Left lobe of liver (tissue), 2 donors: Measurements from ENCODE around the gene OGG1. TPM values are rescaled to one million over a fixed set of nuclear protein-coding genes. Genes with fewer than 3 reads are reported as not detected.

ENCODE experiments used
- ATAC-seq: fragments of 200-7000 bp; cut with Tn5 transposase; one replicate; pipeline ENCODE4 v1.9.1; 2020; ENCODE audit warnings: mild to moderate bottlenecking, moderate library complexity
- DNase-seq: peaks from one replicate; pipeline ENCODE4 v3.0.0-alpha.2; 2020; ENCODE audit warnings: low spot score
- total RNA-seq: library from RNA; stranded (reverse); gene quantifications from one replicate; pipeline ENCODE4 v1.2.1, GENCODE V29; 2021
- donor health status: DM: no; HTN: no; CAD: no; lungs with moderate emphysema.
- donor health status: DM: no; HTN: yes; CAD: no.

The OGG1 gene
- total RNA-seq, 1 donor from 2014 or later: 16.0 TPM

DNA sequence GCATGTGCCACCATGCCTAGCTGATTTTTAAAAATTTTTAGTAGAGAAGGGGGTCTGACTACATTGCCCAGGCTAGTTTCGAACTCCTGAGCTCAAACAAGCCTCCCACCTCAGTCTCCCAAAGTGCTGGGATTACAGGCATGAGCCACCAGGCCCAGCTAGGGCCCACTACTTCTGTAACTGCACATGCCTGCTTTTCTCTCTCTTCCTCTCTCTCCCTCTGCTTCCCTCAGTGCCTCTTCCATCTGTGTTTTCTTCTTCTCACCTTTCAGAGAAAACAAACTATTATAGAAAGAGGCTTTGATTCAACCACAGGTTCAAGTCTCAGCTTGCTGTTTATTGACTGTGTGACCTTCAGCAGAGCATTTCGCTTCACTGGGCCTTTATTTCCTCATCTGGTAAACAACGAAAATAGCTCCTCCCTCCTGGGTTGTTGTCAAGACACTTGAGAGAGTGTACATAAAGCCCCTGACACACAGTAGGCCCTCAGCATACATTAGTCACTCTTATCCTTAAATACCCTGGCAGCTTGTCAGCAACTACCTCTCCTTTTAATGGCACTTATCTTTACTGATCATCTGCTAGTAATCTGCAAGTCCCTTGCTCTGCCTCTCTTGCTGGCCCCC lies 32.3 kb downstream of the OGG1 start:
- no peak for DNase-seq
- peak; percentile 44 for ATAC-seq

DNA sequence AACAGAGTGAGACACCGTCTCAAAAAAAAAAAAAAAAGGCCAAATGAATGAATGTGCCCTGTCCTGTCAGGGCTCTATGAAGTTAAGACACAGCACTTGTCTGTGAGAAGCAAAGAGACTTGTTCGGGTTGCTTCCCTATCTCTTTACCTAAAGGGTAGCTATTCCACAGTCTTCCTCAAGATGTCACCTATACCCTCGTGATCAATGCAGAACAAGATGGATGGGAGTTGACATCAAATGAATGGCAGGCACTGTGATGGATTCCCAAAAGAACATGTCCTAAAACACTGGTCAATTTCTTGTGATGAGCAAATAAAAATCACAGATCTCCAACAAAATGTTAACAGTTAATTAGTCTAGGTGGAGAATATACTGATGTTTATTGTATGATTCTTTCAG lies 33.0 kb downstream of the OGG1 start:
- DNase-seq: no peak
- ATAC-seq: peak; percentile 19

DNA sequence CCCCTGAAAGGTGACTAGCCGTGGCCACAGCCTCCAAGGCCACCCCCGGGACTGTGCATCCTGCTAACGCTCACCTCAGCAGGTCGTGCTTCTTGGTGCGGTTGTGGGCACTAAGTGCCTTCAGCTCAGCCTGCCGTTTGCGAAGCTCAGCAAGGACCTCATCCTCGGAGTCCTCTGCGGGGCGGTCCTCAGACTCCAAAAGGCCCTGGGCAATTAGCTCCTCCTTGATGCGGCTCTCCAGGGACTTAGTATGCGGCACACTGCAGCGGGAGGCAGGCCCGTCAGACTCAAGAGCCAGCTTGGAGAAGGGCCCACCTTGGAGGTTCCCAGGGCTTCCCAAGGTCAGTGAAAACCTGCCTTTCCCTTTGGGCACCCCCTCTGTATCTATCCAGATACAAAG lies 34.2 kb downstream of the OGG1 start:
- DNase-seq: no peak

DNA sequence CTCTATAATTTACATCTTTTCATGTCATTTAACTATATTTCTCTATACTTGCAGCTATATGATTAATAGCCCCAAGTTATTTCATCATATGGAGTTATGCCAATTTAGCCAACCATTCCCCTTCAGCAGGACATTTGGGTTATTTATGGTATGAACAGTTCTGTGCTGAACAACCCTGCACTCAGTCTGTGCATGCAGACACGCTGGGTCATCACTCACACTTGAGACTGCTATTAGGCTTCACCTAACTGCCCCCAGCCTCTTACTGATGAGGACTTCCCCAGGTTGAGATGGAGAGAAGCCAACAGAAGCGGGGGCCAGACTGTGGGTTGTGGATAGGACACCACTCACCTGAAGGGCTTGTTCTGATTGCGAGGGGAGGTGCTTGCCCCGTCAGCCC lies 35.2 kb downstream of the OGG1 start:
- ATAC-seq (no peak), DNase-seq (no peak)

More for the DNA sequence above, 34.2 kb downstream of the OGG1 start:
- ATAC-seq: no peak

DNA sequence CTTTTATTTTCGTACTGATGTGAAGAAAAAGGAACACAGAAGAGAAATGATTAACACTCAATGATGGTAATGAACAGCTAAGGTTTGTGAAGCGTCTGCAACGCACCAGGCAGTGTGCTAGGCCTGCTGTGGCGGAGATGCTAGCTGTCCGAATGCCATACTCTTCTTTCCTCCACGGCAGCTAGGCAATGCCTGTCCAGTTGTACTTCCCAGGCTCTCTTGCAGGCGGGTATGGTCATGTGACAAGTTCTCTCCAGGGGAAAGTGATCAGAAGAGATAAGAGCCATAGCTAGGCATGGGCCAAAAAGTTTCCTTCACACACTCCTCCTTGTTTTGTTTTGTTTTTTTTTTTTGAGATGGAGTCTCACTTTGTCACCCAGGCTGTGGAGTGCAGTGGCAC lies 35.9 kb downstream of the OGG1 start:
- DNase-seq: no peak

DNA sequence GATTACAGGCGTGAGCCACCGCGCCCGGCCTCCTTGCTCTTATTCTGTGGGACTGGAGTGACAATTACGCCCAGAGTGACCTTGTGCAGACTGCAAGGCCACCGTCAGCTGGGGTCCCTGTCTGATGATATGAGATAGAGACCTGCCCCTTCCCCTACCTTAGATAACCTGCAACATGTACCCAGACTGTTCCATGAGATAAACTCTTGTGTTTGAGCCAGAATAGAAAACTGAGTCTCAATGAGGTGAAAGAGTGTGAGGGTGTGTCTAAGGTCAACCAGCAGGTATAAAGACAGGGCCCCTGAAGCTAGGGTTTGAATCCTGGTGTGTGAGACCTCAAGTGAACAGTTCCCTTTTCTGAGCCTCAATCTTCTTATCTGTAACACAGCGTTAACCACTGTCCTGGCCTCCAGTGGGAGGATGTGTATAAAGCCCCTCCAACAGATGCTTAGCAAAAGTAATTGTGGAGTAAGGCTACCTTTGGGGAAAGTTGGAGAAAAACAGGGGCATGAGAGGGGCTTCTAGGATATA lies 36.5 kb downstream of the OGG1 start:
- no peak for DNase-seq
- ATAC-seq: no peak

More for the DNA sequence above, 35.9 kb downstream of the OGG1 start:
- ATAC-seq: no peak

DNA sequence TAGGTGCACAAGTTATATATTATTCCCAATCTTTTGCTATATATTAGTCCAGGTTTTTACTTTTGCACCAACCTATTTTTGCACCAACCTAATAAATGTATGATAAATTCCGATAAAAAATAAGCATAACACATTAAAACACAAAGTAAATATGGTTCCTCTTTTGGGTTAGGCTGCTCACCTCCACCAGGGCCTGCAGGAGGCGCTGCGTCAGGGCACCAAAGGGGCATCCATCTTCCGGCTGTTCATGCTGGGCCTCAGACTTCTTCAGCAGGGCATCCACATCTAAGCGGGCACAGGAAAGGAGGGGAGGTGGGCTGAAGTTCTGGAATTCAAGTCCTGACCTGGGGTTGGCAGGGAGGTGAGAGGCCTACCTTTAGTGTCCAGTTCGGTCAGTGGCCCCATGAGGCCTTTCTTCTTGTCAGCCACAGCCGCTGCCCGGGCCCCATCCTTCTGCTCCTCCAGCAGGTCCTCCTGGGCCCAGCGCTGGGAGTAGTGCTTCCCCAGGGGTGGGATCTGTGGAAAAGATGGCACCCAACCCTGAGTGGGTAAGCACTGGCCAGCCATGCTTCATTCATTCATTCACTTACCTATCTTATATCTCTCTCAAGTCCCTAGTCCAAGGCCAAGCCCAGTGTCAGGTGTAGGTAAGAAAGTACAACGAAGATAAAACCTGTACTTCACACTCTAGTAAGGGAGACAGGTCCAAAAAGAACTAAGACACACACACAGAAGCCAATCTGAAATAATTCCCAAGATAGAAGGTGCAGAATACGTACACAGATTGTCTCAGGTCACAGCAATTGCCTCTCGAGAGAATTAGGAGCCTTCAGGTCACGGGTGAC lies 37.3 kb downstream of the OGG1 start:
- ATAC-seq (no peak), DNase-seq (no peak)

DNA sequence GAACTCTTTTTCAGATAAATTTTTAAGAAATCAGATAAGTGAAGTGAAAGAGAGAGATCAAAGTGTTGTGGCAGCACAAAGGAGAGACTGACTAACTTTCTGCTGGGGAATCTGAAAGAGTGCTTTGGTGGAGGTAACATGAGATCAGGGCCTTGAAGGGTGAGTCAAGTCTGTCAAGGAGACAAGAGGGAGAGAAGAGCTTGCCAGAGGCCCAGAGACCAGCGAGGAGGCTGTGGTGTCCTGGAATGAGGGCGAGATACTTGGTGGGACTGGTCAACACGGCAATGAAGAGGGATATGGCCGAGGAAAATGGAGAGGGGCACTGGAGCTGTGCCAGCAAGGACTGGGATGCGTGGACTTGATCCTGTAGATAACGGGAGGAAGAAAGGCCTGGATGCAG lies 38.0 kb downstream of the OGG1 start:
- DNase-seq (no peak), ATAC-seq (no peak)

DNA sequence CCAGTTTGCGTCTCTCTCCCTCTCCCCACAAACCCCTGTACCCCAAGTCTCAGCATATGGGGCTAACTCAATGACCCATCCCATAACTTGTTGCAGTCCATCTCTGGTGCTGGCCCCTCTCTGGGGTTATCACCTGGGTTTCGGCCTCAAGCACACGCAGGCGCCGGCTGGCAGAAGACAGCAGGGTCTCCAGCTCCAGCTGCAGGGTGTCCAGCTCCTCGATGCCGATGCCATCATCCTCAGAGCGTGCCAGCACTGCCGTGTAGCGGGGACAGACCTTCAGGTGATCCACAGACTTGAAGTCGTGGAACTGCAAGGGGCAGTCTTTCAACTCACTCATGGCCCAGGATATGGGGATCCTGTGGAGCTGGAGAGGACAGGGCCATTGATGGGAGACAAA lies 41.4 kb downstream of the OGG1 start:
- no peak for DNase-seq
- no peak for ATAC-seq

DNA sequence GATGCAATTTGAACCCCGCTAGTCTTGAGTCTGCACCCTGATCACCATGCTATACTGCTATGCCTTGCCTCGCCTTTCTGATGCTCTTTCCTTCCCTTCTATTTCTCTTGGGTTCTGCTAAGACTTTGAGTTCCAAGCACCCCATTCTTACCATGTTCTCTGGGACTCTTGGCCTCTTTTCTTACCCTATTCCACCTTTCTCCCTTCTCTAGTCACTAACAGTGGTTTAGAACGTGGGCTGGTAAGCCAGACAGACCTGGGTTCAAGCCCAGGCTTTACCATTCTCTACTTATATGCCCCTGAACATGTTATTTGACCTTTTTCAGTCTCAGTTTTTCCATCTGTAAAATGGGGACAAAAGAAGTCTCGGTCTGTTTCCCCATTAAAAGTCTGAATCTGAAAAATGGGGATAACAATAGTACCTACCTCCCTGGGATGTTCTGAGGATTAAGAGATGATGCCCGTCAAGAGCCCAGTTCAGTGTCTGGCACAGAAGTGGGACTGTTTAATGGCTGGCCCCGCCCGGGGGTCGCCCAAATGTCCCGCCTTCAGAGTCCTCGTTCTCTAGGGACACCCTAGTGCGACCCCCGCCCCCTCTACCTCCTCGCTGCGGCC lies 42.1 kb downstream of the OGG1 start:
- no peak for ATAC-seq

DNA sequence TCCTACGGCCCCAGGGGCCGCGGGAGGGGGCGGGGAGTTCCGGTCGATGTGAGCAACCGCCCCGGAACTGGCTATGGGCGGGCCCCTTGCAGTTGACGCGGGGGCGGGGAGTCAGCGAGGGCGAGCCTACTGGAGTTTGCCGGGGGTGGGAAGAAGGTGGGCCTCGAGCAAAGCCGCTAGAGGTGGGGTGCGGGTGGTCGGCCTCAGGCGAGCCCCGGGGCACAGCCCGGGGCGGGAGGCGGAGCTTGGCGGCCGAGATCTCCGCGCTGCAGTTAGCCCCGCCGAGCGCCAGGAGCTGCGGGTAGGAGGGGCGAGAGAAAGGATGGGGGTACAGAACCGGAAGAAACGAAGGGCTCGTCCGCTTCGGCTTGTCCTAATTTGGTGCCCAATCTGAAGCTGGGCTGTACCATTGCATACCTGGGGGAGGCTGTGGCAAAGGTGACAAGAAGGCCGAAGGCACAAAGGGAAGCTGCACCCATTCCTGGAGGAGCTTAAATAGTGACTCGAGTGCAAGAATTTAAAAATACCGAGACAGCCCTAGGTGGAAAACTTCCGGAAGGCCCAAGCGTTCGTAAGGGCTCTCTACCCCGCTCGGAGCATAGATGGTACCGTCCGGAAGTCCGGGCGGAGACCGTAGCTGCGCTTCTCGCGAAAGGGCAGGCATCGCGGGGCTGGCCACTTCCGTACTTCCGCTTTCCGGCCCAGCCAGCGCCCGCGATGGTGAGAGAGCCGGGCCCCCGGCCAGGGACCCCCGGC lies 42.8 kb downstream of the OGG1 start, which contains the start of the genes ARPC4 and TADA3:
TSS of gene ARPC4 (plus strand) at position 678 of the 756 bp plus-strand sequence. CDS start at position 718, 40 bp downstream.
TSS of gene TADA3 (minus strand) at position 69 of the 756 bp plus-strand sequence. CDS start 1,007 bp downstream, outside the sequence.
- DNase-seq (peak; percentile 91), ATAC-seq (peak; percentile 94)

More for the DNA sequence above, 42.1 kb downstream of the OGG1 start:
- no peak for DNase-seq

DNA sequence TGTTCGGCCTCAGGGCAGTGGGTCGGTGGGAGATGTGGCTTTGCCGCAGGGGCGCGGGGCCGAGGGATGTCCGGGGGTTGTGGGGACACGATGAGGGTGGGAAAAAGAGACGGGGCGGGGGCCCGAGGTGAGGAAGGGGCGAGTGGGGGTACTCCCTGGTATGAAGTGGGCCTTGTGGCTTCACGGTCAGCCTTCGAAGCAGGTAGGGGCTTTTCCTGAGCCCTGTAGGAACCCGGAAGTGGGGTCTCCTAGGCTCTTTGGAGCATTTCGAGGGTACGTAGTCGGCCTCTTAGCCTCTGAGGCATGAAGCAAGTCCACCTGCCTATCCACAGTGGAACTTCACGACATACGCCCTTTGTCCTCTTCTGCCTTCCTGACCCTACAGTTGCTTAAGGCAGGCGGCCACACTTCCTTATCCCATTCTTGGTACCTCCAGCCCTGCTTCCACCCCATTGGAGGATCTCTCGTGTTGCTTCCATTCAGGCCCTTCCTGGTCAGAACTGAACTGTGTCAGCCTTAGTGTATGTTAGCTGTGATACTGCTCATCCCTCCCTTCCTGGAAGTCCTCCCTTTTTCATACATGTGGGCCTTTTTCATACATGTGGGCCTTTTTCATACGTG lies 43.5 kb downstream of the OGG1 start:
- ATAC-seq: peak; percentile 2
- DNase-seq: no peak

DNA sequence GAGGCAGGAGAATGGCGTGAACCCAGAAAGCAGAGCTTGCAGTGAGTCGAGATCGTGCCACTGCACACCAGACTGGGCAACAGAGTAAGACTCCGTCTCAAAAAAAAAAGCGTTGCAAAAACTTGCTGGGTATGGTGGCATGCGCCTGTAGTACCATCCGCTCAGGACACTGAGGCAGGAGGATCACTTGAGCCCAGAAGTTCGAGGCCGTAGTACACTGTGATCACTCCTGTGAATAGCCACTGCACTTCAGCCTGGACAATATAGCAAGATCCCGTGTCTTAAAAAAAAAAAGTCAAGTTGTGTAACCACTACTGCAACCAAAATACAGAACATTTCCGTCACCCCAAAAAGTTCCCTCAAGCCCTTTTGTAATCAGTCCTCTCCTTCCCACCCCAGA lies 44.6 kb downstream of the OGG1 start:
- ATAC-seq (no peak), DNase-seq (no peak)

DNA sequence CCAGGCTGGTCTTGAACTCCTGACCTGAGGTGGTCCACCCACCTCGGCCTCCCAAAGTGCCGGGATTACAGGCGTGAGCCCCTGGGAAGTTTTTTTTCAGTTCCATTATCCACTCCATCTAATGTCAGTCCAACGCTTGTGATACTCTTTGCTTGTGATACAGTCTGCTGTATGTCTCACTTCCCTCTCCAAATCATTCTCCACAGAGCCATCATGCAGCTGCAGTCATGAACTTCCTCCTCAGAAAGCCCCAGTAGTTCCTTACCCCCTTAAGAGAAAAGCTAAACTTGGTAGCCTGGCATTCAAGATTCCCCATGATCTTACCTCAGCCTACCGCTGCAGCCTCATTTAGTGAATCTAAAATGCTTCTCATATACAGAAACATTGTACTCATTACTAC lies 45.5 kb downstream of the OGG1 start:
- DNase-seq (no peak), ATAC-seq (no peak)

DNA sequence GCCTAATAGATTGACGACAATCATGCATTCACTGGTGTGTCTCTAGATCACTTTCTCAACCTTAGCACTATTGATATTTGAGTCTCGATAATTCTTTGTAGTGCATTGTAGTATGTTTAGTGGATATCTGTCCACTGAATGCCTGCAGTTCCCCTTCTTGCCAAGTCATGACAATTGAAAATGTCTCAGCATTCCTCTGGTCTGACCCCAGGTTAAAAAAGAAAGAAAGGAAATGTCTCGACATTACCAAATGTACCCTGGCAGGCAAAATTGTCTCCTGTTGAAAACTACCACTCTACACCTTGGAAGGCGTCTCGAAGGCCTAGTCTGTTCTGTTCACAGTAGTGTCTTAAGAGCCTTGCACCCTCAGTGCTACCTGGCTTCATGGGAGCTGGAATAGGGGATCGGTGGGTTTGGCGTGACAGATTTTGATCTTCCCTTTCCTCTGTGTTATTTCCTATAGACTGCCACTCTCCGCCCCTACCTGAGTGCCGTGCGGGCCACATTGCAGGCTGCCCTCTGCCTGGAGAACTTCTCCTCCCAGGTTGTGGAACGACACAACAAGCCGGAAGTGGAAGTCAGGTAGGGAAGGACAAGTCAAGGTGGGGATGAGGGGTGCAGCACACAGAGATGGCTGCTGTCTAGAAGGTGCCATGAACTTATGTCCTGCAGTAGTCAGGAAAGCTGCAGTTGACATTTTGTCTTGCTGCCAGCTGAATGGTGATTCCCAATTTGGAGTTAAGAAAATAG lies 47.6 kb downstream of the OGG1 start:
- ATAC-seq (no peak), DNase-seq (no peak)

DNA sequence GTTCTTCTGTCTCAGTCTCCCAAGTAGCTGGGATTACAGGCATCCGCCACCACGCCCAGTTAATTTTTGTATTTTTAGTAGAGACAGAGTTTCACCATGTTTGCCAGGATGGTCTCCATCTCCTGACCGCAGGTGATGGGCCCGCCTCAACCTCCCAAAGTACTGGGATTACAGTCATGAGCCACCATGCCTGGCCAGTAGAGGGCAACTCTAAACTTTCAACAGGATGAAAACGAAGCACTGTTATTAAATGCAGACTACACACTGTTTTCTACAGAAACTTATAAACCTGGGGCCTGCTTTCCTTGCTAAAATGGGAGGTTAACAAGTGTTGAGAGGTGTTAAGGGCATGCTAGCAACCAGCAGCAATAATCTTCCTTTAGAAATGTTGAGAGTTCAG lies 50.8 kb downstream of the OGG1 start:
- no peak for DNase-seq
- peak; percentile 48 for ATAC-seq

DNA sequence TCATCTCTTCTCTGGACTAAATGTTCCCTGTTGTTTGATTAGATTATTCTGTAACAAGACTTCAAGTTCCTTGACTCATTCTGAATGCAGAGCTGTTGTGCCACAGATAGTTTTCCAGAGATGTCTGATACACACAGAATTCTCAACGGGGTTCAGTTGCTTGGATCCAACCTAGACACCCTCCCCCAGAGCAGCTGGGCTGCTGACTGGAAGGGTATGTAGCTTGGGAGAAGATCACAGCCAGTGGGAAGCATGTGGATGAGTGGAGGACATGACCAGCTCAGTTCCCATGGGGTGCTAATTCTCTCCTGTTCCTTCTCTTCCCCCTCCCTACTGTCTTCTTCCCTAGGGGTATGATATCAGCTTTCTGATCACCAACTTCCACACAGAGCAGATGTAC lies 53.7 kb downstream of the OGG1 start:
- no peak for ATAC-seq
- no peak for DNase-seq

DNA sequence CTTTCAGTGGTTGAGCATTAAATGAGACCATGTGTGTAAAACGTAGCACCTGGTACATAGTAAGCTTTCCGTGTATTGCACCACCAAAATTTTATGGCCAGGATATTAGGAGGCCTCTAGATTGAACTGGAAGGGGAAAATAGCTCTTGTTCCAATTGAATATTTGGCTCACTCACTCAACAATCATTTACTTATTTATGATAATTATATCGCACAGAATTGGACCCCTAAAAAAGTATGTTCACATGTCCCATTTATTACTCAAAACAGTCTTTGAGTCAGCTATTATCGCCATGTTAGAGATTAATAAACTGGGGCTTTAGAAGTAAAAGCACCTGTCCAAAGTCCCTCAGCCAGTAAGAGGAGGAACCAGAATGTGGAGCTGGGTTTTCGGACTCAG lies 55.2 kb downstream of the OGG1 start:
- no peak for DNase-seq
- no peak for ATAC-seq

DNA sequence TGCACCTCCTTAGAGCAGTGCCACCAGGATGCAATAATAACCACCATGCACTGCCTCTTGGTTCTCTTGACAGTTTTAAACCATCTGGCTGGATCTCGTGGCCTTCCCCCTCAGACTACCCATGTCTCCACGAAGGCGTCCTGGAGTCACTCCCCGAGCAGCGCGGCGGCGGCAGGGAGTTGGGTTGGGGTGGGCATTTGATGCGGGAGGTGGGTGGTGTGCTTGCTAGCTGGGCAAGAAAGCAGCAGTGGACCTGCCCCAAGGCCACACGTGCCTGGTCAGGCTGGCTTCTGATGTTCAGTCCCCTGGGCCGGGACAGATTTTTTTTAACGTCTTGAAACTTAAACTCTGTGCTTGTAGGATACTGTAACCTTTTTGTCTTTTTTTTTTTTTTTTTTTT lies 56.4 kb downstream of the OGG1 start:
- ATAC-seq (no peak), DNase-seq (no peak)
